Endothelial cell of umbilical vein (primary cell): ENCODE results near the gene MUC2. TPM values are rescaled to one million over a fixed set of nuclear protein-coding genes. Genes with fewer than 3 reads are reported as not detected.

Source experiments
- BruUV-seq: library from RNA; stranded (reverse); fragments of 400-500 nt; replicated peaks from 2 replicates; lab custom pipeline; 2021; lab: Mats Ljungman, UMichigan
- CTCF ChIA-PET: fragments of 300-600, 350-600 bp; sonication (Branson Sonifier 250); formaldehyde crosslinking; loops from one replicate; lab custom pipeline; 2021; ENCODE audit warnings: antibody characterized with exemption, inconsistent platforms; lab: Charles Lee
- POLR2A ChIA-PET: fragments of 300-600, 350-600 bp; sonication (Branson Sonifier 250); formaldehyde crosslinking; loops from one replicate; lab custom pipeline; 2021; ENCODE audit warnings: antibody characterized with exemption, inconsistent platforms; lab: Charles Lee
- DNase-seq: peaks from one replicate; pipeline ENCODE4 v3.0.0-alpha.2; 2011; ENCODE audit warnings: low read depth, low spot score
- FAIRE-seq: peaks from 2 replicates; lab custom pipeline; 2011; peaks lifted over from hg19 to GRCh38; lab: Jason Lieb, UNC
- H2AFZ ChIP-seq: 2 replicates; pipeline ENCODE4 v1.6.0; 2012; ENCODE audit warnings: low read depth, low read length, control low read depth, inconsistent platforms
- H3K27ac ChIP-seq: 2 replicates; pipeline ENCODE4 v1.5.1; 2011; ENCODE audit warnings: low read depth, mild to moderate bottlenecking, control low read depth, low read length, moderate library complexity; ENCODE audit not compliant: insufficient read depth
- H3K27me3 ChIP-seq, 2 experiments: 2 replicates each; pipeline versions ENCODE4 v1.6.0 to v1.6.1; 2011; ENCODE audit warnings: low read length in 2 of 2, mixed read lengths in 1 of 2; ENCODE audit not compliant: control insufficient read depth in 2 of 2, insufficient read depth in 2 of 2
- H3K36me3 ChIP-seq, 2 experiments: 2 replicates in 1 of 2; 3 replicates in 1 of 2; pipeline ENCODE4 v1.5.1; 2011; ENCODE audit warnings: low read length in 2 of 2, mild to moderate bottlenecking in 1 of 2, moderate library complexity in 1 of 2; ENCODE audit not compliant: control insufficient read depth in 2 of 2, insufficient read depth in 2 of 2; ENCODE audit errors: extremely low read depth in 1 of 2
- H3K4me1 ChIP-seq: 3 replicates; pipeline ENCODE4 v1.5.1; 2011; ENCODE audit warnings: mild to moderate bottlenecking, low read length; ENCODE audit not compliant: control insufficient read depth, insufficient read depth; ENCODE audit errors: extremely low read depth
- H3K4me2 ChIP-seq: 2 replicates; pipeline ENCODE4 v1.6.1; 2011; ENCODE audit warnings: low read length, control low read depth, mixed read lengths; ENCODE audit not compliant: insufficient read depth
- H3K4me3 ChIP-seq, 3 experiments: fragments of 200-600 bp in 1 of 3; sonication (generic), shearing (Covaris generic) in 1 of 3; replicated peaks in 1 of 3; 2 replicates each; pipeline ENCODE4 v1.5.1; 2011 to 2016; ENCODE audit warnings: control low read depth in 3 of 3, low read length in 3 of 3, mild to moderate bottlenecking in 2 of 3, inconsistent platforms in 1 of 3, low read depth in 1 of 3, moderate library complexity in 1 of 3; ENCODE audit not compliant: insufficient read depth in 1 of 3
- H3K79me2 ChIP-seq: 2 replicates; pipeline ENCODE4 v1.6.0; 2012; ENCODE audit warnings: low read length, inconsistent platforms; ENCODE audit not compliant: control insufficient read depth, insufficient read depth
- H3K9ac ChIP-seq: replicated peaks from 2 replicates; pipeline ENCODE3; 2011; ENCODE audit warnings: low read length, control low read depth; ENCODE audit not compliant: insufficient read depth; ENCODE audit errors: extremely low read depth
- H3K9me1 ChIP-seq: replicated peaks from 3 replicates; pipeline ENCODE4 v1.6.0; 2011; ENCODE audit warnings: mild to moderate bottlenecking, low read length; ENCODE audit not compliant: control insufficient read depth, insufficient read depth; ENCODE audit errors: extremely low read depth
- H3K9me3 ChIP-seq: replicated peaks from 2 replicates; pipeline ENCODE4 v1.5.1; 2012; ENCODE audit warnings: low read length, inconsistent platforms; ENCODE audit not compliant: control insufficient read depth, insufficient read depth
- H4K20me1 ChIP-seq: replicated peaks from 2 replicates; pipeline ENCODE3; 2011; ENCODE audit warnings: mild to moderate bottlenecking, low read length; ENCODE audit not compliant: control insufficient read depth, insufficient read depth; ENCODE audit errors: extremely low read depth
- CTCF ChIP-seq, 2 donors: IDR thresholded peaks; 1 replicate in 1 of 2; 2 replicates in 1 of 2; pipeline ENCODE4 v1.5.1; 2011; ENCODE audit warnings: low read length in 2 of 2, mild to moderate bottlenecking in 2 of 2, moderate library complexity in 2 of 2, control low read depth in 1 of 2, inconsistent platforms in 1 of 2, low read depth in 1 of 2; ENCODE audit not compliant: insufficient read depth in 1 of 2; ENCODE audit errors: extremely low read depth in 1 of 2
- EZH2 ChIP-seq: IDR thresholded peaks from 2 replicates; pipeline ENCODE4 v1.6.1; 2012; ENCODE audit warnings: borderline replicate concordance, low read depth, mild to moderate bottlenecking, moderate library complexity, low read length, inconsistent platforms; ENCODE audit not compliant: severe bottlenecking
- FOS ChIP-seq: IDR thresholded peaks from 2 replicates; pipeline ENCODE4 v1.6.1; 2011; ENCODE audit warnings: mild to moderate bottlenecking, low read length, moderate library complexity, borderline replicate concordance; ENCODE audit not compliant: insufficient read depth
- GATA2 ChIP-seq: IDR thresholded peaks from 2 replicates; pipeline ENCODE4 v1.7.0; 2011; ENCODE audit warnings: low read depth, mild to moderate bottlenecking, moderate library complexity, mixed read lengths, low read length; ENCODE audit not compliant: insufficient read length, insufficient read depth
- JUN ChIP-seq: IDR thresholded peaks from 2 replicates; pipeline ENCODE4 v1.6.1; 2011; ENCODE audit warnings: borderline replicate concordance, low read depth; ENCODE audit not compliant: insufficient read length, insufficient read depth
- MAX ChIP-seq: IDR thresholded peaks from 2 replicates; pipeline ENCODE4 v1.6.1; 2011; ENCODE audit not compliant: insufficient read depth, insufficient read length
- MYC ChIP-seq: IDR thresholded peaks from one replicate; pipeline ENCODE4 v1.6.1; 2011; ENCODE audit warnings: mild to moderate bottlenecking, low read depth, low read length
- POLR2A ChIP-seq: IDR thresholded peaks from 2 replicates; pipeline ENCODE4 v1.6.1; 2012; ENCODE audit warnings: low read depth, mild to moderate bottlenecking, control low read depth, low read length
- POLR2AphosphoS5 ChIP-seq: IDR thresholded peaks from 2 replicates; pipeline ENCODE4 v1.6.1; 2012; ENCODE audit warnings: low read depth, mild to moderate bottlenecking, control low read depth, low read length, moderate library complexity; ENCODE audit not compliant: insufficient read depth
- dilution Hi-C: fragments of 300-500 bp; cut with MboI; formaldehyde crosslinking; loops from one replicate; pipeline ENCODE4 v1.15.0; 2019; ENCODE audit warnings: low sequenced_read_pairs; ENCODE audit not compliant: extremely low pct_ligation_motif_present
- intact Hi-C: fragments of 100-400 bp; cut with micrococcal nuclease; formaldehyde crosslinking; loops from one replicate; pipeline ENCODE4 v1.10.0; 2022
- polyA plus RNA-seq, 4 experiments: library from polyadenylated mRNA; depleted of rRNA in 3 of 4; stranded (reverse) in 3 of 4; unstranded in 1 of 4; fragments of >200 nt; gene quantifications; 2 replicates each; pipeline versions ENCODE4 v1.2.1 to v1.2.3, GENCODE V29; 2011 to 2012; ENCODE audit warnings: missing spikeins in 1 of 4
- total RNA-seq: library from RNA; stranded (reverse); gene quantifications from 2 replicates; pipeline ENCODE4 v1.2.3, GENCODE V29; 2021

The MUC2 gene
- total and polyA plus RNA-seq, 2 donors (not counting 3 experiments of a cell fraction or from before 2014, with no cell fraction given) = not detected

DNA sequence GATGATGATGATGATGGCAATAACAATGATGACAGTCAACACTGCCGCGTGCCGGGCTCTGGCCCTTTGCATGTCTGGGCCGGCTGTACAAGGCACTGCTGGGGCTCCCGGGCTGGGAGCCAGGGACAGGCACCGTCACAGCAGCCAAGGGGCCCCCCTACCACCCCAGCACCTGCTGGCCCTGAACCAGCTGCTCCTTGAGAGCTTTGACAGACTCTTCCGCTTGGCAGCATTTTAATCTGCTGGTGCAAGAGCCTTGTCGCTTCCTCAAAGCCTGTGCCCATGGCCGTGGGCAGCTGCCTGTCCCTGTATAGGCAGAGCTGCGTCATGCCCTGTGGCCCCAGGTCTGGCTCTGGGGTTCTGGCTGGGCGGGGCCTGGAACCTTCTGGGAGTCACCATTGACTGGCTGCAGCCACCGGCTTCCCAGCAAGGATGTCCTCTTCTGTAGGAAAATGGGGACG is 25.2 kb upstream of the MUC2 start:
- H3K27ac ChIP-seq = no peak overlapping the region
- H3K9me3 ChIP-seq = no peaks in the 10 kb centered on the region
- H2AFZ ChIP-seq = no peak overlapping the region
- H4K20me1 ChIP-seq = no peaks in the 10 kb centered on the region
- no peak for TF ChIP-seq FOS
- DNase-seq (no peak), FAIRE-seq (no peak)
- H3K79me2 ChIP-seq = no peaks in the 10 kb centered on the region
- no peaks in the 10 kb centered on the region for H3K36me3 ChIP-seq
- CTCF ChIA-PET = interaction anchor here (1.3 to 4.9 kb wide), 3 partner anchors 198 to 238 kb away, joined by 4 to 46 read pairs (median 11); no protein-coding TSS in a partner anchor
- dilution Hi-C loops (no loop called here), intact Hi-C loops (no loop called here)
- POLR2A ChIA-PET = no interaction called here
- H3K9ac ChIP-seq = no peak overlapping the region
- no peaks in the 10 kb centered on the region for H3K9me1 ChIP-seq
- no TSS peak for BruUV-seq
- H3K4me2 ChIP-seq = no peak overlapping the region
- H3K4me3 ChIP-seq = no peak overlapping the region
- H3K4me1 ChIP-seq = no peaks in the 10 kb centered on the region
- H3K27me3 ChIP-seq = peaks cover 4 to 5% of the 10 kb centered on the region in 2 experiments

- no peak for FAIRE-seq
Observed at GRCh38 chr11:1049911-1050580, 24.6 kb upstream of the MUC2 start.

More at GRCh38 chr11:1049911-1050580, 24.6 kb upstream of the MUC2 start:
- no peaks in the 10 kb centered on the region for H4K20me1 ChIP-seq
- no peaks in the 10 kb centered on the region for H3K79me2 ChIP-seq
- BruUV-seq = no TSS peak
- H3K9ac ChIP-seq = no peak overlapping the region
- H3K4me3 ChIP-seq = no peak overlapping the region
- POLR2A ChIA-PET = no interaction called here
- no peaks in the 10 kb centered on the region for H3K4me1 ChIP-seq
- dilution Hi-C loops (no loop called here), intact Hi-C loops (loop anchor here (5.0 kb wide), 1 partner anchor 138 kb away; the partner anchor contains the start of gene CHID1)
- peaks cover 4 to 5% of the 10 kb centered on the region in 2 experiments for H3K27me3 ChIP-seq
- TF ChIP-seq JUN (no peak), MAX (no peak), EZH2 (no peak), FOS (no peak), POLR2AphosphoS5 (no peak), MYC (no peak), CTCF (IDR thresholded peaks at IDR 0.05; ENCODE audit: extremely low read depth in 1 of 2, insufficient read depth in 1 of 2, low read depth in 1 of 2, low read length in 2 of 2) (no peak), GATA2 (no peak), POLR2A (no peak)
- no peak overlapping the region for H3K27ac ChIP-seq
- no peak for DNase-seq
- no peak overlapping the region for H3K4me2 ChIP-seq
- H2AFZ ChIP-seq = no peak overlapping the region
- no peaks in the 10 kb centered on the region for H3K9me3 ChIP-seq
- no peaks in the 10 kb centered on the region for H3K36me3 ChIP-seq
- no peaks in the 10 kb centered on the region for H3K9me1 ChIP-seq
- CTCF ChIA-PET = interaction anchor here (0.6 to 4.9 kb wide), 17 partner anchors 12 to 266 kb away, joined by 3 to 46 read pairs (median 4); partner anchors contain the start of genes AP2A2 and TSPAN4
